Body of pancreas (tissue), 4 donors: ENCODE data around the gene SRPK2. TPM values are rescaled to one million over a fixed set of nuclear protein-coding genes. Genes with fewer than 3 reads are reported as not detected.
A peak's percentile ranks its signal among the peaks of the same experiment; 100 is the strongest.

Source experiments
- ATAC-seq: fragments of 150-250 bp; one replicate; pipeline ENCODE4 v1.9.1; 2016
- DNase-seq, 4 donors: peaks; one replicate each; pipeline ENCODE4 v3.0.0-alpha.2; 2019
- H3K27ac ChIP-seq, 4 donors: fragments of 200-600 bp; sonication (generic); 1 replicate in 3 of 4; 2 replicates in 1 of 4; pipeline versions ENCODE4 v1.5.1 to v1.6.1; 2016 to 2019; ENCODE audit warnings: mild to moderate bottlenecking in 1 of 4, mixed read lengths in 1 of 4, moderate library complexity in 1 of 4
- H3K27me3 ChIP-seq, 2 donors: fragments of 200-600 bp; sonication (generic); one replicate each; pipeline ENCODE4 v1.6.0; 2016; ENCODE audit warnings: mild to moderate bottlenecking in 1 of 2
- H3K36me3 ChIP-seq, 2 donors: fragments of 200-600 bp; sonication (generic); replicated peaks in 1 of 2; 2 replicates each; pipeline ENCODE4 v1.5.1; 2016; ENCODE audit warnings: low read depth in 2 of 2; ENCODE audit not compliant: insufficient read depth in 1 of 2
- H3K4me1 ChIP-seq: fragments of 200-600 bp; sonication (generic); one replicate; pipeline ENCODE4 v1.6.0; 2016
- H3K4me3 ChIP-seq, 2 donors: fragments of 200-600 bp; sonication (generic); 1 replicate in 1 of 2; 2 replicates in 1 of 2; pipeline ENCODE4 v1.5.1; 2016 to 2019
- H3K9me3 ChIP-seq, 3 donors: fragments of 200-600 bp; sonication (generic); 1 replicate in 2 of 3; 2 replicates in 1 of 3; pipeline ENCODE4 v1.5.1; 2016
- POLR2A ChIP-seq, 3 donors: fragments of 450-650 bp; IDR thresholded peaks; one replicate each; pipeline ENCODE4 v1.6.1; 2016; ENCODE audit warnings: antibody characterized with exemption in 3 of 3, mild to moderate bottlenecking in 2 of 3
- WGBS, 2 donors: methylation state at CpG; one replicate each; pipeline ENCODE4 v1.1.5; 2017; 5-methylcytosine and 5-hydroxymethylcytosine counted together
- intact Hi-C: fragments of 100-400 bp; cut with DNase I; formaldehyde crosslinking; loops from one replicate; pipeline ENCODE4 v1.15.1; 2023
- total RNA-seq, 2 donors: library from RNA; depleted of rRNA; stranded (reverse); fragments of >200 nt; gene quantifications; one replicate each; pipeline ENCODE4 v1.1.0, GENCODE V29; 2016
- TF ChIP-seq, protein P1 (sequence below), 7 experiments: fragments of 450-650 bp in 4 of 7; fragments of 200-600 bp in 3 of 7; sonication (generic) in 3 of 7; IDR thresholded peaks; one replicate each; pipeline ENCODE4 v1.5.1; 2016 to 2019; ENCODE audit warnings: antibody characterized with exemption in 7 of 7

Gene SRPK2
- total RNA-seq, 2 donors from 2014 or later: 23.4 to 31.1 TPM

DNA sequence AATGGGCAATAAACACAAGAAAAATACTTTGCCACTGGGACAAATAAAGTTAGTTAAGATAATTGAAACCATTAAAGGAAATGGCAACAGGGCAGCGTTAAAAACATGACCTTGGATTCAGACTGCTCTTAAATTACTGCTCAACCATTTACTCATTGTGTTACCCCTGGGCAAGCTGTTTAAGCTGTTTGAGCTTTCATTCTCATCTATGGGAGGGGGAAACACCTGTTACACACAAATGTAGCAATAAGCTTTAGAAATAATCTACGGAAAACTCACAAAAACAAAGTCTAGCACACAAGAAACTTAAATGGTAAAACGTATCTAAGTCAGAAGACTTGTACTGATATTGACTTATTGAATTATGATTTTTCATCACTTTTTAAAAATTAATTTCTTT lies 237.6 kb downstream of the SRPK2 start:
- ATAC-seq (no peak), DNase-seq (no peak)
- no peak overlapping the region for H3K4me3 ChIP-seq
- no peaks in the 10 kb centered on the region for H3K27me3 ChIP-seq
- H3K36me3 ChIP-seq: no peaks in the 10 kb centered on the region
- 64 to 75% methylated on average over 3 of the region's 3 CpGs for WGBS, 2 donors
- H3K9me3 ChIP-seq: no peaks in the 10 kb centered on the region
- intact Hi-C loops: no loop called here
- H3K27ac ChIP-seq: no peak overlapping the region
- peaks cover 29% of the 10 kb centered on the region for H3K4me1 ChIP-seq
- no peak for TF ChIP-seq POLR2A (IDR thresholded peaks at IDR 0.05)
- TF ChIP-seq, protein P1, sequence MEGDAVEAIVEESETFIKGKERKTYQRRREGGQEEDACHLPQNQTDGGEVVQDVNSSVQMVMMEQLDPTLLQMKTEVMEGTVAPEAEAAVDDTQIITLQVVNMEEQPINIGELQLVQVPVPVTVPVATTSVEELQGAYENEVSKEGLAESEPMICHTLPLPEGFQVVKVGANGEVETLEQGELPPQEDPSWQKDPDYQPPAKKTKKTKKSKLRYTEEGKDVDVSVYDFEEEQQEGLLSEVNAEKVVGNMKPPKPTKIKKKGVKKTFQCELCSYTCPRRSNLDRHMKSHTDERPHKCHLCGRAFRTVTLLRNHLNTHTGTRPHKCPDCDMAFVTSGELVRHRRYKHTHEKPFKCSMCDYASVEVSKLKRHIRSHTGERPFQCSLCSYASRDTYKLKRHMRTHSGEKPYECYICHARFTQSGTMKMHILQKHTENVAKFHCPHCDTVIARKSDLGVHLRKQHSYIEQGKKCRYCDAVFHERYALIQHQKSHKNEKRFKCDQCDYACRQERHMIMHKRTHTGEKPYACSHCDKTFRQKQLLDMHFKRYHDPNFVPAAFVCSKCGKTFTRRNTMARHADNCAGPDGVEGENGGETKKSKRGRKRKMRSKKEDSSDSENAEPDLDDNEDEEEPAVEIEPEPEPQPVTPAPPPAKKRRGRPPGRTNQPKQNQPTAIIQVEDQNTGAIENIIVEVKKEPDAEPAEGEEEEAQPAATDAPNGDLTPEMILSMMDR (IDR thresholded peaks at IDR 0.05): no peak

DNA sequence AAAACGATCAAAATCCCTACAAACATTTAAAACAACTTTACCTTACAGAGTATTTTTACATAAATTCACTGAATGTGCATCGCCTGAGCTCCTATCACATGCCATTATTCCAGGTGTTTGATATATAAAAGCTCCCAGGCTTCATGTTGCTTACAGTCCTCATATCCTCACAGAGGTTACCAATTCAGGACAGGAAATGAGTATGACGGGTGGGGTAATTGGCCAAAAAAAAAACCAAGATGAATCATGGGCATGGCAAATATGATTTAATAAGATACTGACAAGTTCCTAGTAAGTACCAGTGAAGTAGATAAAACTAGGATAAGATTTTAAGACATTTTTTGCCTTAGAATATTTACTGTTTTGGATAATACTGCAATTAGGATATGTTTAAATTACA lies 238.9 kb downstream of the SRPK2 start:
- Histone ChIP-seq H3K27me3 (no peaks in the 10 kb centered on the region), H3K4me3 (no peak overlapping the region), H3K4me1 (peaks cover 34% of the 10 kb centered on the region), H3K9me3 (no peaks in the 10 kb centered on the region), H3K27ac (peak overlapping the region in 2 of 4 donors; percentile 42 to 45), H3K36me3 (no peaks in the 10 kb centered on the region)
- TF ChIP-seq, protein P1 (IDR thresholded peaks at IDR 0.05): no peak
- TF ChIP-seq POLR2A (IDR thresholded peaks at IDR 0.05): no peak
- WGBS, 2 donors: 28 to 37% methylated on average over 3 of the region's 3 CpGs
- intact Hi-C loops: no loop called here
- ATAC-seq (peak; percentile 57), DNase-seq (no peak)

DNA sequence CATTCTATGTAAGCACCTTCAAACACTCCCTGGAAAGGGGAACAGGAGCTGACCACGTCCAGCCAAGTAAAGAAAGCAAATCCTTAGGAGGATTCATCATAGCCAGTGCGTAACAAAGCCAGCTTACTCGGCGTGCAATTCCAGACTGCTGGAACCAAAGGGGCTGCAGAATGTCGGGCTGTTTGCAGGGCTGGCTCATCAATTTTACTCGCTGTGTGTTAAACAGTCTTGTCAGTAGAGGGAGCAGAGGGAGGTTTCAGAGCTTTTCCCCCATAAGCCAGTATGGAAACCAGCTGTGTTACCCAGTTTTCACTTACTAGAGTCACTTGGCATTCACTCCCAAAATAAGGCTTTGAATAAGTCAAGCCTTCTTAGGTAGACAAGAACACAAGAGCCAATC lies 247.7 kb downstream of the SRPK2 start:
- Histone ChIP-seq H3K27ac (no peak overlapping the region), H3K36me3 (peaks cover 0 to 2% of the 10 kb centered on the region in 2 donors), H3K4me3 (no peak overlapping the region), H3K9me3 (no peaks in the 10 kb centered on the region), H3K27me3 (no peaks in the 10 kb centered on the region), H3K4me1 (peaks cover 4% of the 10 kb centered on the region)
- TF ChIP-seq, protein P1 (IDR thresholded peaks at IDR 0.05): peak in 3 of 7 experiments; percentile 10 to 30 (median 27)
- no peak for TF ChIP-seq POLR2A (IDR thresholded peaks at IDR 0.05)
- no peak for ATAC-seq
- no peak for DNase-seq
- 85 to 87% methylated on average over 6 of the region's 6 CpGs for WGBS, 2 donors
- intact Hi-C loops: no loop called here

DNA sequence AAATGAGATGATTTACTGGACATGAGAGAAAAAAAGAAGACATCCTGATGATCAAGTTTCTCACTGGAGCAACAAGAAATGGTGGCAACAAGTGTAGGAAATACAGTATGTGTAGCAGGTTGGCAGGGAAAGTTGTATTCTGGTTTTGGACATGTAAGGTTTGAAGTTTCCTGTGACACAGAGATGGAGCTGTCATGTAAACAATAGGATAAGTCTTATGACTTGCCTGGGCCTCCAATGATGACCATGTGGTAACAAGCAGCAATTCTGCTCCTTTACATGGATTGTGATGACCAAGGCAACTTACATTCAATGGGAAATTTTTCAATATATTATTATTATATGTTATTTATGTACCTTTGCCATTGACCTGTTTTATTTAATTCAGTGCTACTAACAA lies 249.3 kb downstream of the SRPK2 start:
- H3K9me3 ChIP-seq: no peaks in the 10 kb centered on the region
- DNase-seq (no peak), ATAC-seq (no peak)
- no peak overlapping the region for H3K27ac ChIP-seq
- H3K27me3 ChIP-seq: no peaks in the 10 kb centered on the region
- H3K36me3 ChIP-seq: peaks cover 0 to 2% of the 10 kb centered on the region in 2 donors
- TF ChIP-seq POLR2A (IDR thresholded peaks at IDR 0.05): no peak
- TF ChIP-seq, protein P1 (IDR thresholded peaks at IDR 0.05): no peak
- no peaks in the 10 kb centered on the region for H3K4me1 ChIP-seq
- intact Hi-C loops: no loop called here
- no peak overlapping the region for H3K4me3 ChIP-seq

DNA sequence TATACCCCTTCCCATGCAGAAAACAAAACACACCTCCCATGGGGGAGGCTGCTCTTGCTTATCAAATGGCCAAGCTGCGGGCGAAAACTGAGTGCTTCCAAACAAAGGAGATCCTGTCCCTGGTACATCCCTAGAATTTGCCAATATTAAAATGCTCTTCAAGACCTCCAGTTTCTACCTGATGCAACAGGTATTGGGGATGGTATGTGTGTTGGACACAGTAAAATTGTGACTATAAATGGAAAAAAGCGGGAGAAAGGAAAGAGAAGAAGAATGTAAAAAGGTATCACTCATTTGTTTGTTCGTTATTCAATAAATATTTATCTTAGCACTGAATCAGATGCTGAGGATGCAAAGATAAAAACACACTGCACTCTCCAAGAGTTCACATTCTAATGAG lies 250.8 kb downstream of the SRPK2 start:
- Histone ChIP-seq H3K36me3 (peaks cover 0 to 2% of the 10 kb centered on the region in 2 donors), H3K4me3 (no peak overlapping the region), H3K27me3 (no peaks in the 10 kb centered on the region), H3K27ac (no peak overlapping the region), H3K4me1 (no peaks in the 10 kb centered on the region), H3K9me3 (no peaks in the 10 kb centered on the region)
- TF ChIP-seq POLR2A (IDR thresholded peaks at IDR 0.05): no peak
- TF ChIP-seq, protein P1 (IDR thresholded peaks at IDR 0.05): no peak
- ATAC-seq (no peak), DNase-seq (no peak)
- WGBS, 2 donors: 86 to 87% methylated on average over 4 of the region's 4 CpGs
- intact Hi-C loops: no loop called here
